KMS-11 (cell line): Measurements from ENCODE around the gene GBGT1.

Experiments used
- H2AFZ ChIP-seq: fragments of 200-600 bp; sonication (generic); 2 replicates; pipeline ENCODE4 v1.6.1; 2016; ENCODE audit warnings: antibody characterized with exemption, mixed run types, low read depth
- H3K27ac ChIP-seq: fragments of 200-600 bp; sonication (generic); 2 replicates; pipeline ENCODE4 v1.6.1; 2016; ENCODE audit warnings: mild to moderate bottlenecking, mixed run types
- H3K27me3 ChIP-seq: fragments of 200-600 bp; sonication (generic); 2 replicates; pipeline ENCODE4 v1.6.1; 2017; ENCODE audit warnings: mild to moderate bottlenecking, low read depth, mixed run types, moderate library complexity; ENCODE audit not compliant: insufficient read depth
- H3K36me3 ChIP-seq: fragments of 200-600 bp; sonication (generic); 2 replicates; pipeline ENCODE4 v1.6.1; 2017; ENCODE audit warnings: mild to moderate bottlenecking, mixed run types; ENCODE audit not compliant: insufficient read depth
- H3K4me1 ChIP-seq: fragments of 200-600 bp; sonication (generic); 2 replicates; pipeline ENCODE4 v1.6.1; 2016; ENCODE audit warnings: mild to moderate bottlenecking, low read depth, mixed run types; ENCODE audit not compliant: poor library complexity, severe bottlenecking
- H3K4me2 ChIP-seq: fragments of 200-600 bp; sonication (generic); 2 replicates; pipeline ENCODE4 v1.7.0; 2016; ENCODE audit warnings: mild to moderate bottlenecking, mixed run types
- H3K4me3 ChIP-seq: fragments of 200-600 bp; sonication (generic); IDR thresholded peaks from 2 replicates; pipeline ENCODE4 v1.6.1; 2017; ENCODE audit warnings: low read depth, low read length, mixed read lengths; ENCODE audit not compliant: insufficient read depth
- H3K79me2 ChIP-seq: fragments of 200-600 bp; sonication (generic); 2 replicates; pipeline ENCODE4 v1.6.1; 2016; ENCODE audit warnings: low read depth, mixed run types; ENCODE audit not compliant: insufficient read depth
- H3K9ac ChIP-seq: fragments of 200-600 bp; sonication (generic); 2 replicates; pipeline ENCODE4 v1.6.1; 2016; ENCODE audit warnings: mild to moderate bottlenecking, mixed run types
- H4K20me1 ChIP-seq: fragments of 200-600 bp; sonication (generic); 2 replicates; pipeline ENCODE4 v1.6.1; 2016; ENCODE audit warnings: mild to moderate bottlenecking, mixed run types; ENCODE audit not compliant: insufficient read depth
- CTCF ChIP-seq: fragments of 200-600 bp; sonication (generic); conservative IDR thresholded peaks from 2 replicates; pipeline ENCODE4 v1.6.1; 2017; ENCODE audit warnings: low read depth, mild to moderate bottlenecking, antibody characterized with exemption, low read length, moderate library complexity, mixed read lengths

The GBGT1 gene

GRCh38 chr9:133164191-133164590 lies 477 bp upstream of the GBGT1 start:
- Histone ChIP-seq H3K4me1 (no peaks in the 10 kb centered on the region), H3K27ac (no peak overlapping the region), H3K36me3 (no peaks in the 10 kb centered on the region), H4K20me1 (no peaks in the 10 kb centered on the region), H3K79me2 (no peaks in the 10 kb centered on the region), H3K9ac (no peak overlapping the region), H3K4me2 (no peak overlapping the region), H2AFZ (no peak overlapping the region), H3K27me3 (peaks cover 48% of the 10 kb centered on the region), H3K4me3 (no peak overlapping the region)
- TF ChIP-seq CTCF, result no peak

- no peaks in the 10 kb centered on the region for H3K36me3 ChIP-seq
- no peaks in the 10 kb centered on the region for H4K20me1 ChIP-seq
- H3K27me3 ChIP-seq, result peaks cover 59% of the 10 kb centered on the region
- no peaks in the 10 kb centered on the region for H3K79me2 ChIP-seq
- H3K27ac ChIP-seq, result no peak overlapping the region
- TF ChIP-seq CTCF, result no peak
- no peak overlapping the region for H3K4me3 ChIP-seq
- H2AFZ ChIP-seq, result no peak overlapping the region
- no peaks in the 10 kb centered on the region for H3K4me1 ChIP-seq
- no peak overlapping the region for H3K9ac ChIP-seq
- no peak overlapping the region for H3K4me2 ChIP-seq
Measured at GRCh38 chr9:133162861-133163503, 732 bp downstream of the GBGT1 start.

GRCh38 chr9:133161547-133161950 lies 2.2 kb downstream of the GBGT1 start:
- no peak for TF ChIP-seq CTCF
- H3K79me2 ChIP-seq, result no peaks in the 10 kb centered on the region
- H2AFZ ChIP-seq, result no peak overlapping the region
- no peaks in the 10 kb centered on the region for H3K36me3 ChIP-seq
- H3K4me3 ChIP-seq, result no peak overlapping the region
- peaks cover 60% of the 10 kb centered on the region for H3K27me3 ChIP-seq
- H3K4me2 ChIP-seq, result no peak overlapping the region
- no peaks in the 10 kb centered on the region for H4K20me1 ChIP-seq
- no peak overlapping the region for H3K27ac ChIP-seq
- no peak overlapping the region for H3K9ac ChIP-seq
- no peaks in the 10 kb centered on the region for H3K4me1 ChIP-seq

GRCh38 chr9:133160742-133161546 lies 2.8 kb downstream of the GBGT1 start:
- no peaks in the 10 kb centered on the region for H3K79me2 ChIP-seq
- H3K9ac ChIP-seq, result no peak overlapping the region
- no peak overlapping the region for H2AFZ ChIP-seq
- H3K4me1 ChIP-seq, result no peaks in the 10 kb centered on the region
- H4K20me1 ChIP-seq, result no peaks in the 10 kb centered on the region
- no peak overlapping the region for H3K4me3 ChIP-seq
- H3K4me2 ChIP-seq, result no peak overlapping the region
- TF ChIP-seq CTCF, result peak; percentile 73
- no peaks in the 10 kb centered on the region for H3K36me3 ChIP-seq
- H3K27ac ChIP-seq, result no peak overlapping the region
- peaks cover 55% of the 10 kb centered on the region for H3K27me3 ChIP-seq
